Naive B cell (primary cell): ENCODE measurements around the gene FERMT3. TPM values are rescaled to one million over a fixed set of nuclear protein-coding genes. Genes with fewer than 3 reads are reported as not detected.
A peak's percentile ranks its signal among the peaks of the same experiment; 100 is the strongest.

Experiments
- ATAC-seq, 2 donors: fragments of 150-1000 bp; cut with Tn5 transposase; 2 replicates each; pipeline ENCODE4 v1.10.0; 2021; ENCODE audit warnings: low read depth in 2 of 2, mild to moderate bottlenecking in 2 of 2, moderate library complexity in 2 of 2
- DNase-seq: peaks from one replicate; pipeline ENCODE4 v3.0.0; 2022
- H3K27ac Mint-ChIP-seq, 6 donors: one replicate each; pipeline ENCODE4 v1.8.0; 2020 to 2022; ENCODE audit warnings: mild to moderate bottlenecking in 6 of 6, mixed read lengths in 6 of 6, moderate library complexity in 5 of 6, inconsistent platforms in 2 of 6
- H3K27me3 Mint-ChIP-seq, 3 donors: one replicate each; pipeline ENCODE4 v1.8.0; 2021 to 2022; ENCODE audit warnings: mixed read lengths in 3 of 3, mild to moderate bottlenecking in 1 of 3
- H3K36me3 Mint-ChIP-seq, 2 donors: one replicate each; pipeline ENCODE4 v1.8.0; 2020 to 2022; ENCODE audit warnings: mixed read lengths in 2 of 2, inconsistent platforms in 1 of 2, mild to moderate bottlenecking in 1 of 2
- H3K4me1 Mint-ChIP-seq, 3 donors: one replicate each; pipeline ENCODE4 v1.8.0; 2020 to 2022; ENCODE audit warnings: mixed read lengths in 3 of 3, inconsistent platforms in 1 of 3, mild to moderate bottlenecking in 1 of 3, moderate library complexity in 1 of 3
- H3K4me3 Mint-ChIP-seq, 8 donors: one replicate each; pipeline ENCODE4 v1.8.0; 2020 to 2022; ENCODE audit warnings: mild to moderate bottlenecking in 8 of 8, mixed read lengths in 8 of 8, moderate library complexity in 8 of 8, inconsistent platforms in 2 of 8
- H3K9me3 Mint-ChIP-seq, 7 donors: one replicate each; pipeline ENCODE4 v1.8.0; 2020 to 2022; ENCODE audit warnings: mixed read lengths in 7 of 7, mild to moderate bottlenecking in 5 of 7, inconsistent platforms in 2 of 7, moderate library complexity in 1 of 7
- polyA plus RNA-seq, 6 donors: library from polyadenylated mRNA; unstranded; fragments of 300-500 nt; fragmentation: Illumina TruSeq; gene quantifications; one replicate each; pipeline ENCODE4 v1.2.3, GENCODE V29; 2021; ENCODE audit warnings: low read depth in 6 of 6

The FERMT3 gene
- polyA plus RNA-seq, 6 donors from 2014 or later = 98.6 to 148 (median 118) TPM

- Mint-ChIP-seq H3K4me1 (peaks cover 18 to 39% (median 37%) of the 10 kb centered on the region in 3 donors), H3K9me3 (no peaks in the 10 kb centered on the region), H3K27me3 (no peaks in the 10 kb centered on the region), H3K27ac (no peak overlapping the region), H3K4me3 (no peak overlapping the region), H3K36me3 (peaks cover 18 to 23% of the 10 kb centered on the region in 2 donors)
- DNase-seq (no peak), ATAC-seq (no peak)
These were observed 3.5 kb upstream of the FERMT3 start for GRCh38 chr11:64202992-64203391.

GRCh38 chr11:64203421-64204079 lies 3.0 kb upstream of the FERMT3 start:
- DNase-seq (no peak), ATAC-seq (no peak)
- Mint-ChIP-seq H3K27me3 (no peaks in the 10 kb centered on the region), H3K4me1 (peaks cover 24 to 44% (median 43%) of the 10 kb centered on the region in 3 donors), H3K27ac (peak overlapping the region in 2 of 6 donors; percentile 47 to 81), H3K4me3 (peak overlapping the region in 2 of 8 donors; percentile 16 to 55), H3K9me3 (no peaks in the 10 kb centered on the region), H3K36me3 (peaks cover 18 to 23% of the 10 kb centered on the region in 2 donors)

- peak overlapping the region in 1 of 8 donors; percentile 16 for H3K4me3 Mint-ChIP-seq
- H3K27me3 Mint-ChIP-seq = no peaks in the 10 kb centered on the region
- H3K4me1 Mint-ChIP-seq = peaks cover 29 to 50% (median 48%) of the 10 kb centered on the region in 3 donors
- DNase-seq (no peak), ATAC-seq (no peak)
- no peaks in the 10 kb centered on the region for H3K9me3 Mint-ChIP-seq
- peaks cover 18 to 23% of the 10 kb centered on the region in 2 donors for H3K36me3 Mint-ChIP-seq
- peak overlapping the region in 5 of 6 donors; percentile 47 to 97 (median 82) for H3K27ac Mint-ChIP-seq
These were observed 2.5 kb upstream of the FERMT3 start for GRCh38 chr11:64204080-64204440.

- Mint-ChIP-seq H3K27ac (peak overlapping the region; percentile 60 to 97 (median 82)), H3K4me1 (peaks cover 31 to 54% (median 51%) of the 10 kb centered on the region in 3 donors), H3K4me3 (peak overlapping the region; percentile 55 to 86 (median 69)), H3K27me3 (no peaks in the 10 kb centered on the region), H3K9me3 (no peaks in the 10 kb centered on the region), H3K36me3 (peaks cover 18 to 23% of the 10 kb centered on the region in 2 donors)
- ATAC-seq (peak; percentile 61 to 70), DNase-seq (peak; percentile 73)
These were observed 2.0 kb upstream of the FERMT3 start for GRCh38 chr11:64204464-64204989.

- Mint-ChIP-seq H3K27ac (peak overlapping the region; percentile 89 to 96 (median 92)), H3K4me3 (peak overlapping the region; percentile 90 to 96 (median 93)), H3K27me3 (no peaks in the 10 kb centered on the region), H3K4me1 (peaks cover 41 to 74% (median 71%) of the 10 kb centered on the region in 3 donors), H3K36me3 (peaks cover 10 to 24% of the 10 kb centered on the region in 2 donors), H3K9me3 (no peaks in the 10 kb centered on the region)
- DNase-seq (peak; percentile 71), ATAC-seq (peak; percentile 65 to 67)
These were observed 950 bp downstream of the FERMT3 start for GRCh38 chr11:64207256-64208085.

- Mint-ChIP-seq H3K9me3 (no peaks in the 10 kb centered on the region), H3K36me3 (peaks cover 9 to 28% of the 10 kb centered on the region in 2 donors), H3K27me3 (no peaks in the 10 kb centered on the region), H3K4me1 (peaks cover 44 to 81% (median 78%) of the 10 kb centered on the region in 3 donors), H3K27ac (peak overlapping the region; percentile 90 to 96 (median 92)), H3K4me3 (peak overlapping the region; percentile 90 to 96 (median 93))
- ATAC-seq = no peak
- no peak for DNase-seq
These were observed 1.7 kb downstream of the FERMT3 start for GRCh38 chr11:64208086-64208795.

GRCh38 chr11:64208796-64209562 lies 2.5 kb downstream of the FERMT3 start:
- H3K36me3 Mint-ChIP-seq = peaks cover 5 to 21% of the 10 kb centered on the region in 2 donors
- peak overlapping the region; percentile 9 to 90 (median 69) for H3K4me3 Mint-ChIP-seq
- no peak for DNase-seq
- H3K27me3 Mint-ChIP-seq = no peaks in the 10 kb centered on the region
- peaks cover 48 to 83% (median 81%) of the 10 kb centered on the region in 3 donors for H3K4me1 Mint-ChIP-seq
- no peak for ATAC-seq
- no peaks in the 10 kb centered on the region for H3K9me3 Mint-ChIP-seq
- peak overlapping the region; percentile 14 to 96 (median 88) for H3K27ac Mint-ChIP-seq

- peak overlapping the region in 3 of 6 donors; percentile 32 to 96 (median 85) for H3K27ac Mint-ChIP-seq
- H3K9me3 Mint-ChIP-seq = no peaks in the 10 kb centered on the region
- no peak for DNase-seq
- H3K4me3 Mint-ChIP-seq = peak overlapping the region in 3 of 8 donors; percentile 24 to 67 (median 56)
- H3K36me3 Mint-ChIP-seq = peaks cover 2 to 15% of the 10 kb centered on the region in 2 donors
- H3K4me1 Mint-ChIP-seq = peaks cover 46 to 83% (median 77%) of the 10 kb centered on the region in 3 donors
- ATAC-seq = no peak
- H3K27me3 Mint-ChIP-seq = no peaks in the 10 kb centered on the region
These were observed 3.0 kb downstream of the FERMT3 start for GRCh38 chr11:64209563-64209843.

GRCh38 chr11:64210301-64211020 lies 3.9 kb downstream of the FERMT3 start:
- Mint-ChIP-seq H3K36me3 (peaks cover 6 to 13% of the 10 kb centered on the region in 2 donors), H3K4me1 (peaks cover 46 to 83% (median 75%) of the 10 kb centered on the region in 3 donors), H3K4me3 (peak overlapping the region in 1 of 8 donors; percentile 47), H3K27me3 (no peaks in the 10 kb centered on the region), H3K9me3 (no peaks in the 10 kb centered on the region), H3K27ac (peak overlapping the region in 3 of 6 donors; percentile 19 to 90 (median 49))
- ATAC-seq = no peak
- DNase-seq = no peak

GRCh38 chr11:64211181-64211872 lies 4.8 kb downstream of the FERMT3 start:
- peaks cover 6 to 13% of the 10 kb centered on the region in 2 donors for H3K36me3 Mint-ChIP-seq
- H3K4me3 Mint-ChIP-seq = no peak overlapping the region
- peaks cover 42 to 79% (median 70%) of the 10 kb centered on the region in 3 donors for H3K4me1 Mint-ChIP-seq
- ATAC-seq = no peak
- no peaks in the 10 kb centered on the region for H3K9me3 Mint-ChIP-seq
- H3K27ac Mint-ChIP-seq = peak overlapping the region in 4 of 6 donors; percentile 7 to 70 (median 46)
- no peaks in the 10 kb centered on the region for H3K27me3 Mint-ChIP-seq
- DNase-seq = no peak

- H3K36me3 Mint-ChIP-seq = peaks cover 6 to 11% of the 10 kb centered on the region in 2 donors
- no peak for DNase-seq
These were observed 10.4 kb downstream of the FERMT3 start for GRCh38 chr11:64216879-64217278.

More at GRCh38 chr11:64216879-64217278, 10.4 kb downstream of the FERMT3 start:
- Mint-ChIP-seq H3K4me1 (peaks cover 25 to 39% (median 34%) of the 10 kb centered on the region in 3 donors), H3K27me3 (no peaks in the 10 kb centered on the region), H3K9me3 (no peaks in the 10 kb centered on the region), H3K4me3 (peak overlapping the region in 2 of 8 donors; percentile 25 to 56), H3K27ac (peak overlapping the region in 2 of 6 donors; percentile 24 to 38)
- no peak for ATAC-seq
